Measurements from ENCODE around the gene IL1B. TPM values are rescaled to one million over a fixed set of nuclear protein-coding genes. Genes with fewer than 3 reads are reported as not detected.

Gene IL1B
- total RNA-seq, 1 experiment from 2014 or later = 5.4 TPM

GRCh38 chr2:112880091-112880531, 43.5 kb upstream of the IL1B start:
- ChIA-PET CTCF (interaction anchor here (0.5 to 1.5 kb wide), 6 partner anchors 9 to 945 kb away, joined by 3 to 5 read pairs (median 4); no protein-coding TSS in a partner anchor), POLR2A (interaction anchor here (0.8 to 1.4 kb wide), 7 partner anchors 9 to 236 kb away, joined by 3 to 5 read pairs (median 3); no protein-coding TSS in a partner anchor)
- H3K4me3 Mint-ChIP-seq (ENCODE audit: unreplicated experiment) = no peak overlapping the region
- H3K4me1 Mint-ChIP-seq (ENCODE audit: insufficient read depth, unreplicated experiment) = peaks cover 35% of the 10 kb centered on the region
- no peaks in the 10 kb centered on the region for H3K9me3 Mint-ChIP-seq (ENCODE audit: unreplicated experiment)
- intact Hi-C loops (cut with micrococcal nuclease) = loop anchor here (1.0 to 10.0 kb wide), 3 partner anchors 97 to 275 kb away; partner anchors contain the start of gene CKAP2L
- DNase-seq (ENCODE audit: unreplicated experiment) = peak; percentile 44
- no TSS peak for BruUV-seq (replicated peaks)
- H3K36me3 Mint-ChIP-seq (ENCODE audit: insufficient read depth, unreplicated experiment) = peaks cover 5% of the 10 kb centered on the region
- peak overlapping the region; percentile 69 for H3K27ac Mint-ChIP-seq (ENCODE audit: low read depth, unreplicated experiment)
- no peaks in the 10 kb centered on the region for H3K27me3 Mint-ChIP-seq (ENCODE audit: insufficient read depth, unreplicated experiment)
- TF ChIP-seq CTCF (IDR thresholded peaks at IDR 0.05; ENCODE audit: unreplicated experiment) = no peak

- no peak for DNase-seq (ENCODE audit: unreplicated experiment)
- TF ChIP-seq CTCF (IDR thresholded peaks at IDR 0.05; ENCODE audit: unreplicated experiment) = no peak
- peaks cover 35% of the 10 kb centered on the region for H3K4me1 Mint-ChIP-seq (ENCODE audit: insufficient read depth, unreplicated experiment)
- intact Hi-C loops (cut with micrococcal nuclease) = loop anchor here (1.0 to 10.0 kb wide), 3 partner anchors 96 to 275 kb away; partner anchors contain the start of gene CKAP2L
- POLR2A ChIA-PET = interaction anchor here (0.8 to 2.4 kb wide), 8 partner anchors 8 to 235 kb away, joined by 3 to 10 read pairs (median 3); no protein-coding TSS in a partner anchor
- CTCF ChIA-PET = interaction anchor here (0.5 to 1.5 kb wide), 6 partner anchors 9 to 944 kb away, joined by 3 to 5 read pairs (median 4); no protein-coding TSS in a partner anchor
- no TSS peak for BruUV-seq (replicated peaks)
- H3K27ac Mint-ChIP-seq (ENCODE audit: low read depth, unreplicated experiment) = peak overlapping the region; percentile 69
- no peaks in the 10 kb centered on the region for H3K27me3 Mint-ChIP-seq (ENCODE audit: insufficient read depth, unreplicated experiment)
- no peak overlapping the region for H3K4me3 Mint-ChIP-seq (ENCODE audit: unreplicated experiment)
- peaks cover 5% of the 10 kb centered on the region for H3K36me3 Mint-ChIP-seq (ENCODE audit: insufficient read depth, unreplicated experiment)
- H3K9me3 Mint-ChIP-seq (ENCODE audit: unreplicated experiment) = no peaks in the 10 kb centered on the region
Measured at GRCh38 chr2:112879491-112880041, 43.0 kb upstream of the IL1B start.

- no peak overlapping the region for H3K27ac Mint-ChIP-seq (ENCODE audit: low read depth, unreplicated experiment)
- ChIA-PET POLR2A (interaction anchor here (1.4 to 2.8 kb wide), 3 partner anchors 8 to 93 kb away, joined by 5 to 10 read pairs (median 10); partner anchors contain the start of gene IL1A), CTCF (interaction anchor here (0.6 to 2.4 kb wide), 8 partner anchors 10 to 136 kb away, joined by 3 to 10 read pairs (median 4); no protein-coding TSS in a partner anchor)
- intact Hi-C loops (cut with micrococcal nuclease) = no loop called here
- H3K9me3 Mint-ChIP-seq (ENCODE audit: unreplicated experiment) = no peaks in the 10 kb centered on the region
- H3K4me1 Mint-ChIP-seq (ENCODE audit: insufficient read depth, unreplicated experiment) = peaks cover 35% of the 10 kb centered on the region
- TF ChIP-seq CTCF (IDR thresholded peaks at IDR 0.05; ENCODE audit: unreplicated experiment) = no peak
- BruUV-seq (replicated peaks) = TSS peak; percentile 75
- no peak overlapping the region for H3K4me3 Mint-ChIP-seq (ENCODE audit: unreplicated experiment)
- H3K36me3 Mint-ChIP-seq (ENCODE audit: insufficient read depth, unreplicated experiment) = peaks cover 5% of the 10 kb centered on the region
- peak; percentile 53 for DNase-seq (ENCODE audit: unreplicated experiment)
- no peaks in the 10 kb centered on the region for H3K27me3 Mint-ChIP-seq (ENCODE audit: insufficient read depth, unreplicated experiment)
Measured at GRCh38 chr2:112877423-112877822, 40.8 kb upstream of the IL1B start.

GRCh38 chr2:112876971-112877361, 40.4 kb upstream of the IL1B start:
- TF ChIP-seq CTCF (IDR thresholded peaks at IDR 0.05; ENCODE audit: unreplicated experiment) = no peak
- Mint-ChIP-seq H3K36me3 (ENCODE audit: insufficient read depth, unreplicated experiment) (peaks cover 5% of the 10 kb centered on the region), H3K4me1 (ENCODE audit: insufficient read depth, unreplicated experiment) (peaks cover 35% of the 10 kb centered on the region), H3K27ac (ENCODE audit: low read depth, unreplicated experiment) (no peak overlapping the region), H3K9me3 (ENCODE audit: unreplicated experiment) (no peaks in the 10 kb centered on the region), H3K27me3 (ENCODE audit: insufficient read depth, unreplicated experiment) (no peaks in the 10 kb centered on the region), H3K4me3 (ENCODE audit: unreplicated experiment) (no peak overlapping the region)
- DNase-seq (ENCODE audit: unreplicated experiment) = no peak
- no TSS peak for BruUV-seq (replicated peaks)
- ChIA-PET POLR2A (interaction anchor here (1.4 to 2.8 kb wide), 2 partner anchors 8 to 93 kb away, joined by 5 to 10 read pairs; partner anchors contain the start of gene IL1A), CTCF (interaction anchor here (0.6 to 2.4 kb wide), 6 partner anchors 9 to 135 kb away, joined by 3 to 10 read pairs (median 4); no protein-coding TSS in a partner anchor)
- intact Hi-C loops (cut with micrococcal nuclease) = no loop called here
